Activated T-cell treated with anti-CD3 and anti-CD28 coated beads, Interleukin-2, amount 50 U/mL, for 24 hours (primary cell): ENCODE results near the gene SUPT6H.

Experiments used
- DNase-seq: peaks from one replicate; pipeline ENCODE4 v3.0.0-alpha.2; 2020
- H3K27ac Mint-ChIP-seq: 2 replicates; pipeline ENCODE4 v1.8.0; 2020; ENCODE audit warnings: mild to moderate bottlenecking, mixed read lengths
- H3K27me3 Mint-ChIP-seq: 2 replicates; pipeline ENCODE4 v1.8.0; 2020; ENCODE audit warnings: mixed read lengths
- H3K36me3 Mint-ChIP-seq: 2 replicates; pipeline ENCODE4 v1.8.0; 2020; ENCODE audit warnings: low read depth, mixed read lengths
- H3K4me1 Mint-ChIP-seq: 2 replicates; pipeline ENCODE4 v1.8.0; 2020; ENCODE audit warnings: low read depth, mixed read lengths
- H3K4me3 Mint-ChIP-seq: 2 replicates; pipeline ENCODE4 v1.8.0; 2020; ENCODE audit warnings: mild to moderate bottlenecking, moderate library complexity, mixed read lengths
- H3K9me3 Mint-ChIP-seq: 2 replicates; pipeline ENCODE4 v1.8.0; 2020; ENCODE audit warnings: mixed read lengths

The SUPT6H gene

DNA sequence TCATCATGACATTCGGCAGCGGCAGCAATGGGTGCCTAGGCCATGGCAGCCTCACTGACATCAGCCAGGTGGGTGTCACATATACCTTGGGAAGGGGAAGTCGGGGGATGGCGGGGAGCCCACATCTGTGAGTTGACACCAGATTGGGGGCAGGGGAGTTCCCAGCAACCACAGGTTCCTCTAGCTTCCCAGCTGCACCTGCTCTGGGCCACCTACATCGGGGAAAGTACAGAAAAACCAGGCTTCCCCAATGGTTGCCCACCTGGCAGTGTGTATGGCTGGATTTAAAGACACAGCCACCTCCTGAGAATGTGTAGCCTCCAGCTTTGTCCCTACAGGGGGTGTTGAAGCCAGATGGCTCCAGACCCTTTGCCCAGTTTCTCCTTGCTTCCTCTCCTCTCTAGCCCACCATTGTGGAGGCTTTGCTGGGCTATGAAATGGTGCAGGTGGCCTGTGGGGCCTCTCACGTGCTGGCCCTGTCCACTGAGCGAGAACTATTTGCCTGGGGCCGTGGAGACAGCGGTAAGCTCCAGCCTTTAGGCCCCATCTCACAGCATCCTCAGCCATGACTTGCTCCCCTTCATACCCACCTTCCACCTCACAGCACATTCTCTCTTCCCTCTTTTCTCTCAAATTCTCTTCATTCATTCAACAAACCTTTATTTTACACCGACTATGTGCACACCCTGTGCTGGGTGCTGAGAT, 76.8 kb downstream of the SUPT6H start:
- Mint-ChIP-seq H3K4me1 (peaks cover 43% of the 10 kb centered on the region), H3K27ac (peak overlapping the region; percentile 72), H3K36me3 (peaks cover 26% of the 10 kb centered on the region), H3K9me3 (peaks cover 2% of the 10 kb centered on the region), H3K4me3 (peak overlapping the region; percentile 20), H3K27me3 (no peaks in the 10 kb centered on the region)
- DNase-seq = peak; percentile 70

DNA sequence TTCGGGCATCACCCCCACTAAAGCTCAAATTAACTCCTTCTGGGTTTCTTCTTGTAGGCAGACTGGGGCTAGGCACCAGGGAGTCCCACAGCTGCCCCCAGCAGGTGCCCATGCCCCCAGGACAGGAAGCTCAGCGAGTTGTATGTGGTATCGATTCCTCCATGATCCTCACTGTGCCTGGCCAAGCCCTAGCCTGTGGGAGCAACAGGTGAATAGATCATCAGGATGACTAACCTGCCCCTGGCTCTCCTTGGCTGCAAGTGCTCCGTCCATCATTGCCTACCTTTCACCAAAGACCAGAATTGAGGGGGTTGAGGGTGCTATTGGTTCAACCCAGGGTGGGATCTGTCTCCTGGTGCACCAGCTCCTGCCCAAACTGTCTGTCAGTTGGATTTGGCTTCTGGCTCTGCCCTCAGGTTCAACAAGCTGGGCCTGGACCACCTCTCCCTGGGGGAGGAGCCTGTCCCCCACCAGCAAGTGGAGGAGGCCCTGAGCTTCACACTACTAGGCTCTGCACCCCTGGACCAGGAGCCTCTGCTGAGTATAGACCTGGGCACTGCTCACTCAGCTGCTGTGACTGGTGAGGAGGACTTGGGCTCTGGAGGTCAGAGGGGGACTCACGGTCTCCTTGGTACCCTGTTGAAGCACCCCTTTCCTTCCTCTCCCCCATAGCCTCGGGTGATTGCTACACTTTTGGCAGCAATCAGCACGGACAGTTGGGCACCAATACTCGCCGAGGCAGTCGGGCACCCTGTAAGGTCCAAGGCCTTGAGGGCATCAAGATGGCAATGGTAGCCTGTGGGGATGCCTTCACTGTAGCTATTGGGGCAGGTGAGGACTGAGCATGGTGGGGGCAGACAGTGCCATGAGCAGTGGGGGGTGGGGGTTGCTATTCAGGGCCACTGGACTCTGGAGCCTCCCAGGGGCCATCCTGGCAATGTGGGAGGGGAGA, 78.7 kb downstream of the SUPT6H start:
- Mint-ChIP-seq H3K4me1 (peaks cover 41% of the 10 kb centered on the region), H3K4me3 (no peak overlapping the region), H3K27ac (no peak overlapping the region), H3K27me3 (no peaks in the 10 kb centered on the region), H3K36me3 (peaks cover 29% of the 10 kb centered on the region), H3K9me3 (peaks cover 2% of the 10 kb centered on the region)
- DNase-seq = no peak

DNA sequence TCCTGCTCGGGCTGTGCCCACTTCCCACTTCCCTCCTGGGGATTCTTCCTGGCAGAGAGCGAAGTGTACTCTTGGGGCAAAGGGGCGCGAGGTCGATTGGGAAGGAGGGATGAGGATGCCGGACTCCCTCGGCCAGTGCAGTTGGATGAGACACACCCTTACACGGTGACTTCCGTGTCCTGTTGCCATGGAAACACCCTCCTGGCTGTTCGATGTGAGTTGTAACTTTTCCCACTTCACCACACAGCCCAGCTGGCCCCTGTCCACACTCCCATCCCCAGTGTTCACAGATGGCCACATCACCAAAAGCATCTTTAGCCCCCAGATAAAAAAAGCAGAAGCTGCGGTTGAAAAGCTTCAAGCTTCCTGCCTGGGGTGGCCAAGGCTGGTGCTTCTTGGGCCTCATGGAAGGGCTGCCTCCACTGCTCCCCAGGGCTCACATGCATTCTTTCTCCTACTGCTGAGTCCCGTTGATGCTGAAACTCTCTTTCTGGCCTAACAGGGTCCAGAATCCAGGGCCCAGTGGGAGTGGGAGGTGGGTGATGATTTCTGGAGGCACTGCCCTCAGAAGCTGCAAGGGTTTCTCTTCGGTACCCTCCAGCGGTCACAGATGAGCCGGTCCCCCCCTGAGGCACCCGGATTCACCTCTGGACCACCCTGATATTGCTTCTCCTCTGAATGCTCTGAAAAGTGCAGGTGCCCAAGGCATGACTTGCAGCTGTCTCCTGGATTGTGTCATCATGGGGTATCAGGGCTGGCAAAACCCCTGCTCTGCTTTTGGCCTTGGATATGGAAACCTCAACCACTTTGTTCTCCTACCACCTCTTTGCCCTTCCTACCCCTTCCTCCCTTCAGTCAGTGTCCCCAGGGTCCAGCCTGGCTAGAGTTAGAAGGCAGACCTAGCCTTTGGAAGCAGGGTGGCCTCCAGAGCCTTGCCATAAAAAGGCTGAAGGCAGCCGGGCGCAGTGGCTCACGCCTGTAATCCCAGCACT, 79.6 kb downstream of the SUPT6H start:
- Mint-ChIP-seq H3K27ac (peak overlapping the region; percentile 38), H3K36me3 (peaks cover 39% of the 10 kb centered on the region), H3K27me3 (no peaks in the 10 kb centered on the region), H3K4me1 (peaks cover 48% of the 10 kb centered on the region), H3K4me3 (no peak overlapping the region), H3K9me3 (peaks cover 2% of the 10 kb centered on the region)
- DNase-seq = no peak

- Mint-ChIP-seq H3K4me3 (peak within 1 kb of the TSS; percentile 93), H3K27me3 (no peaks in the 10 kb centered on the region), H3K9me3 (peaks cover 2% of the 10 kb centered on the region), H3K4me1 (peaks cover 55% of the 10 kb centered on the region), H3K36me3 (peaks cover 56% of the 10 kb centered on the region), H3K27ac (peak within 1 kb of the TSS; percentile 92)
- peak; percentile 89 for DNase-seq
Observed at GRCh38 chr17:28743243-28744103, 81.5 kb downstream of the SUPT6H start, which contains the start of gene TRAF4. TSS of gene TRAF4 (plus strand) at chr17:28744011. CDS start at chr17:28744113, 102 bp downstream.

DNA sequence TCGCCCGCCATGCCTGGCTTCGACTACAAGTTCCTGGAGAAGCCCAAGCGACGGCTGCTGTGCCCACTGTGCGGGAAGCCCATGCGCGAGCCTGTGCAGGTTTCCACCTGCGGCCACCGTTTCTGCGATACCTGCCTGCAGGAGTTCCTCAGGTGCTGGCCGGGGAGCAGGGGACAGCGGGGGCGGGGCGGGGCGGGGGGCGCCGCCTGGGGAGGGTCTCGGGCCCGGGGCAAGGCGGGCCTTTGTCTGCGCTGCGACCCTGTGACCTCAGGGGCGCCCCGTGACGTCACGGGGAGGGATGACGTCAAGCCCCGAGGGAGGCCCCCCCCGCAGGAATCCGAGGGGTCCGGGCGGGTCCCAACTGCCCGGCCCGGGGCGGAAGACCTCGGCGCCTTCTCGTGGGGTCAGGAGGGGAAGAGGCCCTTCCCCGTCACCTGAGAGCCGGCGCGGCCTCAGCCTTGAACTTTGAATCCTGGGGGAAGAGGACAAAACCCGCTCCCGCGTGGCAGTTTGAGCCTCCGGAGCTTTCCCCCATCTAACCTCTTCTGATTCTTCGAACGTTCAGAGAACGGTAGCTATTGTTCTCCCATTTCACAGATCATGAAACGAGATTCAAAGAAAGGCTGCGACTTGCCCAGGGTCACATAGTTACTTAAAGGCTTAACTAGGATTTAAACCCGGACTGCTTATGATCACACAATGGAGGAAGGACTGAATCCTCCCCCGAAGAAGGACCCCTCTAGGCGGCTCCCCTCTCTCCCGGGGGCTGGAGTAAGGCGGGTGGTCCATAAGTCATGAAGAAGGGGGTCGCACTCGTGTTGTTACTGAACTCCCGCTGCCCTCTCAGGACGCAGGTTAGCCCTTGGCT, 82.3 kb downstream of the SUPT6H start:
- no peaks in the 10 kb centered on the region for H3K27me3 Mint-ChIP-seq
- DNase-seq = peak; percentile 86
- peak overlapping the region; percentile 93 for H3K4me3 Mint-ChIP-seq
- H3K9me3 Mint-ChIP-seq = peaks cover 2% of the 10 kb centered on the region
- peaks cover 55% of the 10 kb centered on the region for H3K4me1 Mint-ChIP-seq
- H3K27ac Mint-ChIP-seq = peak overlapping the region; percentile 92
- H3K36me3 Mint-ChIP-seq = peaks cover 58% of the 10 kb centered on the region

GRCh38 chr17:28744972-28745785, 83.2 kb downstream of the SUPT6H start:
- Mint-ChIP-seq H3K36me3 (peaks cover 60% of the 10 kb centered on the region), H3K4me3 (peak overlapping the region; percentile 93), H3K9me3 (no peaks in the 10 kb centered on the region), H3K27ac (peak overlapping the region; percentile 92), H3K4me1 (peaks cover 58% of the 10 kb centered on the region), H3K27me3 (no peaks in the 10 kb centered on the region)
- no peak for DNase-seq

DNA sequence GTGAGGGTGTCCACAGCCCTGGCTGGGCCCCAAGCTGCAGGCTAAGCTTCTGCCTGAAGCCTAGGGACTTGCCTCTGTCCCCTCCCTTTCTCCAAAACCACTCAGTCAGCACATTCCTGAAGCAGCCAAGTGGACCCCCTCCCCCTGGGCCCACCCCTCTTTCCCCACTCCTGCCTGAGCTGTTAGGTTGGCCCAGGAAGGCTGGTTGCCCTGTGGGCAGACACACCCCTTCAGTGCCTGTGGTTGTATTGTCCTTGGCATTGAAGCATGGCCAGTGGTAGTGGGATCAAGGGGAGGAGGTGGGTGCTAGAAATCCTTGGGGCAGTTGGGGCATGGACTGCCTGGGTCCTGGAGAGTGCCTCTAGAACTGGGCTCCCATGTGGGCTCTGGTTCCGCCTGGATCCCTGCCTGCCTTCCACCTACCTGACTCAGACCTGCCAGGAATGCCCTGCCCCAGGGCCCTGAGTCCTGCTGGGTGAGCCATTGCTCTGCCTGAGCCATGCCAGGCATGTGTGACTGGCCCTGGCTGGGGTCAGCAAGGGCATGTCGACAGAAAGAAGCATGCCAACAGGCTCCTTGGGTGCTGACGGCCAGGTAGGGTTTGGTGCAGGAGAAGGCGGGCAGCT, 83.9 kb downstream of the SUPT6H start:
- Mint-ChIP-seq H3K4me3 (peak overlapping the region; percentile 93), H3K36me3 (peaks cover 64% of the 10 kb centered on the region), H3K9me3 (no peaks in the 10 kb centered on the region), H3K4me1 (peaks cover 58% of the 10 kb centered on the region), H3K27ac (peak overlapping the region; percentile 92), H3K27me3 (no peaks in the 10 kb centered on the region)
- no peak for DNase-seq

- H3K27me3 Mint-ChIP-seq = no peaks in the 10 kb centered on the region
- H3K27ac Mint-ChIP-seq = peak overlapping the region; percentile 92
- H3K36me3 Mint-ChIP-seq = peaks cover 72% of the 10 kb centered on the region
- DNase-seq = no peak
- no peaks in the 10 kb centered on the region for H3K9me3 Mint-ChIP-seq
- H3K4me3 Mint-ChIP-seq = peak overlapping the region; percentile 93
- H3K4me1 Mint-ChIP-seq = peaks cover 54% of the 10 kb centered on the region
Observed at GRCh38 chr17:28746611-28747050, 84.6 kb downstream of the SUPT6H start.

DNA sequence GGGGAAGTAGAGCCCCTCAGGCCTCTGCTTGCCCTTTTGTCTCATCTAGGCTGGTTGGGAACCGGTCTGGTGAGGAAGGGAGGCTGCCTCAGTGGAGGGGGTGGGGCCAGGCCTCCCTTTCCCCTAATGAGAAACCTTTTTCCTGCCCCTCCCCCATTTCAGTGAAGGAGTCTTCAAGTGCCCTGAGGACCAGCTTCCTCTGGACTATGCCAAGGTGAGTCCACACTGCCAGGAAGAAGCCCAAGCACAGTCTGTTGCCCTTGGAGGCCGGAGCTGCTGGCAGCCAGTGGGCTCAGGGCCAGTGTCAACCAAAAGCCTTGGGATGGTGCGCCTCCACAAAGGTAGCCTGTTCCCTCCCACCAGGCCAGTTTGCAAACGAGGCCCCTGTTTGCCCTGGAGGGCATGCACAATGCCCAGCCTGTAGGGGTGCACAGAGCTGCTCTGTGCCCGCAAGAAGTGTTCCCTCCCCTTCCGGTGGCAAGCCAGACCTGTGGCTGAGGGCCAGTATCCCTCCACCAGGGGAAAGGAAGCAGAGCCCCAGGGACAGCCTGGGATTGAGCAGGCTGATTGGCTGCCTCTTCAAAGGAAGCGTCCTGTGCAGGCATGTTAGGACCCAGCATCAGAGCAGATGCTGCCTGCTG, 85.2 kb downstream of the SUPT6H start:
- Mint-ChIP-seq H3K9me3 (no peaks in the 10 kb centered on the region), H3K4me1 (peaks cover 50% of the 10 kb centered on the region), H3K36me3 (peaks cover 77% of the 10 kb centered on the region), H3K27me3 (no peaks in the 10 kb centered on the region), H3K4me3 (peak overlapping the region; percentile 93), H3K27ac (peak overlapping the region; percentile 92)
- DNase-seq = no peak

- no peak for DNase-seq
- Mint-ChIP-seq H3K4me3 (no peak overlapping the region), H3K27ac (peak overlapping the region; percentile 92), H3K4me1 (peaks cover 51% of the 10 kb centered on the region), H3K36me3 (peaks cover 84% of the 10 kb centered on the region), H3K27me3 (no peaks in the 10 kb centered on the region), H3K9me3 (no peaks in the 10 kb centered on the region)
Observed at GRCh38 chr17:28747801-28748750, 86.1 kb downstream of the SUPT6H start.
